HG03558 (cell line): ENCODE data around the gene BPNT1.
"Not testable (repeated sequence)": the region's sequence is repeated elsewhere in the genome, so short reads cannot be mapped to it uniquely, and the experiment has no call there.

ENCODE experiments used
- ATAC-seq: cut with Tn5 transposase; IDR thresholded peaks from one replicate; pipeline ENCODE4 v1.9.1; 2021; ENCODE audit warnings: moderate number of reproducible peaks; ENCODE audit not compliant: unreplicated experiment; ENCODE audit errors: extremely low read depth

The BPNT1 gene

DNA sequence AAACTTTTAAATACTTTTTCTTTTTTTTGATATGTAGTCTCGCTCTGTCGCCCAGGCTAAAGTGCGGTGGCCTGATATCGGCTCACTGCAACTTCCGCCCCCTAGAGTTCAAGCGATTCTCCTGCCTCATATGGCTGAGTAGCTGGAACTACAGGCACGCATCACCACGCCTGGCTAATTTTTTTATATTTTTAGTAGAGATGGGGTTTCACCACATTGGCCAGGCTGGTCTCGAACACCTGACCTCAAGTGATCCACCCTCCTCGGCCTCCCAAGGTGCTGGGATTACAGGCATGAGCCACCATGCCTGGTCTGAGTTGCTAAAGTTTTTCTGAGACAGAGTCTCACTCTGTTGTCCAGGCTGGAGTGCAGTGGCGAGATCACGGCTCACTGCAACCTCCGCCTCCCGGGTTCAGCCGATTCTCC, 3.3 kb downstream of the BPNT1 start:
- not testable (repeated sequence) for ATAC-seq

- ATAC-seq, result no peak
Observed at GRCh38 chr1:220084460-220084859, 5.1 kb downstream of the BPNT1 start.

GRCh38 chr1:220077887-220078286, 11.7 kb downstream of the BPNT1 start:
- ATAC-seq, result no peak

DNA sequence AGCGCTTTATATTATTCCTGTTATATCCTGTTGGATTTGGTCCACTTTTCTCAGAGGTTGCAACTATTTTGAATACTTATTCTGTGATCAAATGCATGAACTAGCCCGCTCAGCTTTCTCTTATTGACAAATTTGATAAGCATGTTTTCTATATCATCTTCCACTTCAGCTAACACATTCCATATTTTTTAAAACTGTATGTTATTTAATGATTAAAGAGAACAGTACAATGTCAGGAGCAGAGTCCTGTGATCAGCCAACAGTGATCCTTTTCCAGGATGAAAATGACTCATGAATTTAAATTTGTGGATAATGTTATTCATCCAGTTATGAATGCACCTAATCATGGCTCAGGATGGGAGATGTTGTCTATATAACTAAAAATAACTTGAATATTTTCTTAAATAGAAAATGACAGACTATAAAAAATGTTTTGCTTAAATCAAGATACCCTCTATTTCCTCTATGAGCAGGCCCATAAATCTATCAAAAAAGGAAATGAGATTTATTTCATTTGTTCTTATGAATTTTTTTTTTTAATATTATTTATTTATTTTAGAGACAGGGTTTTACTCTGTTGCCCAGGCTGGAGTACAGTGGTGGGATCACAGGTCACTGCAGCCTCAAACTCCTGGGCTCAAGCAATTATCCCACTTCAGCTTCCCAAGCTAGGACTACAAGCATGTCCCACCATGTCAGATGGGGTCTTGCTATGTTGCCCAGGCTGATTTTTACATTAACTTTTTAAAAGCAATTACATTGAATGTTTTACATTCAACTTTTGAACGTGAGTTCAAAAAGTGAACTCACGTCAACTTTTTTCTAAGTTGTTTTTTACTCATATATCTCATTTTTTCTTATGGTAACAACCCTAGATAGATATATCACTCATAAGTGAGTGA, 12.5 kb downstream of the BPNT1 start:
- no peak for ATAC-seq

DNA sequence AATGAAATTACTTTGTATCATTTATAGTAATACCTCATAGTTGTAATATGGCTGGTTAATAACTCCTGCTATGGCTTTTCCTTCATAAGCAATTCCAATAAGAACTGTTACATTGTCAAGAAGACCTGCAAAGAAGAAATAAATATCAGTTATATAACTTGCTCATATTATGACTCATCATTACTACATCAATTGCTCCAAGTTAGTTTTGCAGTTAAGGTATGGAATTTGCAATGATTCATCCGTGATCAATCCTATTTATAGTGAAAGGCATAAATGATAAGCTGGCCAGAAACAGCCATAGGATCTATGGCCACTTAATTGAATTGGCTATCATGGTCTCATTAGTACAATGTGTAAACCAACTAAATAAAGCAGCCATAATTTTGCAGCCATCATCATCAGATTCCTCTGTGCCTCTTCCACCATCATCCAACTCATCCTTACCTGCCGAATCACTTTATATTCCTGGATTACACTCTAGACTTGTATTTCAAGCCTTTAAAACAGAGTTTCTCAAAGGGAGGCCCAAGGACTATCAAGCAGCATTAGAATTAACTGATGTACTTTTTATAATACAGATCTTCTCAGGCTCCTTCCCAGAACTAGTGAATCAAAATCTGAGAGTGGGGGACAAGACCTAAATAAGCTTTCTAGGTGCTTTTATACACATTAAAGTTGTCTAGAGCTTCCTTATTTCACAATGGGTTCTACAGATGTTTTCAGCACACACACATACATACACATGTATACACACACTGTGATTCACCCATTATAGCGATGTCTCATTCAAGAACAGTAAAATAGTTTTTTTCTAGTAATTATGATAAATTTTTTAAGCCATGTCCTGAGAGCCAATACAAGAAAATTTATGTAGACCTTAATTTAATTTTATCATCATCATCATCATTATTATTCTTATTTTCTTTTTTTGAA, 22.1 kb downstream of the BPNT1 start:
- no peak for ATAC-seq

- no peak for ATAC-seq
Observed at GRCh38 chr1:220062629-220063028, 27.0 kb downstream of the BPNT1 start.

DNA sequence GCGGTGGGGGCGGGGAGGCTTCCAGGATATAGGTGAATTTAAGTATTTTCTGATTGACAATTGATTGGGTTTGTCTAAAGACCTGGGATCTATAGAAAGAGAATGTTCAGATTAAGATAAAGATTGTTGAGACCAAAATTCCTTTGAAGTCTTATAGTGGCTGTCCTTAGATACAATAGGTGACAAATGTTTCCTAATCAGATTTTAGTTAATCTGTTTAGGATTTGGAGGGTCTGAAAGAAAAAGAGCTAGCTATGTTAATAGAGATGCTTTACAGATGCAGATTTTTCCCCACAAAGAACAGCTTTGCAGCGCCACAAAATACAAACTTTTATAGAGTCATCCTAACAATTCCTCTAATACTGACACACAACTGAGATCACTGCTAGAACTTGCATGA, 28.7 kb downstream of the BPNT1 start:
- no peak for ATAC-seq

DNA sequence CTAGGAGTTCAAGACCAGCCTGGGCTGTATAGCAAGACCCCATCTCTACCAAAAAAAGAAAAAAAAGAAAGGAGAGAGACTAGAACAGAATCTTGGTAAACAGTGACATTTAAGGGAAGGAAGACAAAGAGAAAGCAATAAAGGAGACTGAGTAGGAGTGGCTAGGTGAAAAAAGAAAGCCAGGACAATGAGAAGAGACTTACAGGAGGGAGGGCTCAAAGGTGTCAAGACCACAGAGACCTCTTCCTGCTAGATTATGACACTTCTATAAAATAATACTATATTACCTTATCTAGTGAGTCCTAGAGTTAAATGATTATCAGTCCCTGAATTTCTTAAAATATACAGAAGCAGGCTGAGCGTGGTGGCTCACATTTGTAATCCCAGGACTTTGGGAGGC, 33.2 kb downstream of the BPNT1 start:
- no peak for ATAC-seq

DNA sequence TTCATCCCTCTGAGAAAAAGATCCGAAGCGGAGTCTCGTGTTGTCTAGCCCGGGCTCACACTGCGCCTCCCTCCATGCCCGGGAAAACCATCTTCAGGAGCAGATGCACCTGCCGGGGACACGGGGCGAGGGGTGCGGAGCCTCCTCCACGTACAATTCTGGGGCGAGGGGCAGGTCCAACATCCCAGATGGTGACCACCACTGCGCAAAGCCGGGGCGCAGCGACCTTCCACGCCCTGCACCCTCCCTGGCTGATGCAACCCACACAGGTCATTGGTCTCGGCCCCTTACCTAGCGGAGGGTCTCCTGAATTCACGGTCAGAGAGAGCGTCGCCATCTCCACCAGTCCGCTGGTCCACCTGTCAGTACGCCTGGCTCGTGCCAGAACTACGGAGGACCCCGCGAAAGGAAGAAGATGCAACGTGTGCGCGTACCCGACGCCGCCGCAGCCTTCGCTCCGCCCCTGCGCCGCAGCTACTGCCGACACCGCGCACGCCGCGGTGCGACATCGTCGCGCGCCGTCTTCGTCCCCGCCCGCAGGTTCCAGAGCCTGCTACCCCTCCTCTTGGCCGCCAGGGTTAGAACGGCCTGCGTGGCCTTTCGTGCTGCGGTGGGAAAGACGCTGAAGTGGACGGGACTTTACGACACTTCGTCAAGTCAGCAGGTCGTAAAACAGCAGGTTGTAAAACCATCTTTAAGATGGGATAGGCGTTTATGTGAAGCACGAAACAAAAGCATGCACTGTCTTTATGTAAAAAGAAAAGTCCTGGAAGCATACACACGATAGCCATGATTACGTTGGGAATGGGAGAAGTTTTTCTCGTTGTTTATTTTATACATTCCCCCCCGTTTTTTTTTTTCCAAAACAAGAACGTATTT, 43.3 kb downstream of the BPNT1 start, which contains the start of gene EPRS1:
EPRS1 (minus strand) TSS at position 454 of the 879 bp plus-strand sequence; CDS start at position 337, 117 bp downstream.
- peak; percentile 98 for ATAC-seq

- no peak for ATAC-seq
Observed at GRCh38 chr1:220045356-220046051, 44.1 kb downstream of the BPNT1 start.

- ATAC-seq, result no peak
Observed at GRCh38 chr1:220044678-220045355, 44.8 kb downstream of the BPNT1 start.

DNA sequence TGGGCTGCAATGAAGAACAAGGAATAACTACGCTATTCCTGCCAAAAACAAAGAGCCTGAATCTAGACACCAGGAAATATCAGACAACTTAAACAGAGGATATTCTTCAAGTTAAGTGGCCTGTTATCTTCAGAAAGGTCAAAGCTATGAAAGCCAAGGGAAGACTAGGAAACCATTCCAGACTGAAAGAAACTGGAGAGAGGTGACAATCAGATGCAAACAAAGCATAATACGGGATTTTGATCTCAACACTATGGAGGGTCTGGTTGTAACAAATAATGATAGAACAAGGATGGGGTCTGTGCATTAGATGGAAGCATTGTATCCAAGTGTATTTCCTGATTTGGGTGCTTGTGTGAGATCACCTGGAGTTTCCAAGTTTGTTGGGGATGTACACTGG, 45.9 kb downstream of the BPNT1 start:
- ATAC-seq, result no peak

DNA sequence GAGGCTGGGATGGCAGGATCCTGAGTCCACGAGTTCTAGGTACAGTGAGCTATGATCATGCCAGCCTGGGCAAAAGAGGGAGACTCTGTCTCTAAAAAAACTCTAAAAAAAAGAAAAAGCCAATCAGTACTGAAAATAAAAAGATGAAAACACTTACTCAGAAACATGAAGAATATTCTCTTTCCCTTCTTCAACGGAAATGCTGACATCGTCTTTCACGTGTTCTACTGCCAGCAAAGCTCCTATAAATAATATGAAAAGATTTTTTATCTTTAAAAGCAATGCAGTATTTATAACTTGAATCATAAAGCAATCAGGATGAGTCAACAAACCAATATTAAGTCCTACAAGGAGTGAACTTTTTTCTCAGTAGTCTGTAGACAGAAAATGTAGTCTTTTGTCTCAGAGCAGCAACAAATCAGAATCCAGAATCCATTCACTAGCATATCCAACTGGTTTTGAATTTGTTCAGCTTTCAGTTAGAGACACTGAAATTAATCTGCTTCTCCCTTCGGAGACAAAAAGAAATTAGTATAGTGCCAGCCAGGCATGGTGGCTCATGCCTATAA, 49.5 kb downstream of the BPNT1 start:
- no peak for ATAC-seq

DNA sequence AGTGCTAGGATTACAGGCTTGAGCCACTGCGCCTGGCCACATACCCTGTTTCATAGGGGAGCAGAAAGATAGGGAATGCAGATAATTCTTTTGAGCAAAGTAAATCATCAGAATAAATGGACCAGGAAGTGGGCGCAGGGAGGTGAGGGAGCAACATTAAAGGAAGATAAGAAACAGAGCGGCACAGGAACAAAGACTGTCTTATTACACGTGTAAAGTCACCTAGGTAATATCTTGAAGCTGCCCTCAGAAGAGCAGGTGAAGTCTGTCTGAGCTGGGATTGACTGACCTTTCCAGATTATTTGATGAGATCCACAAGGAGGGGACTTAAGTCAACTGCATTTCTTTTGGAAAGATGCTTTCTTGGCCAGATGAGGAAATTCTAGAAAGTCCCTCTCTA, 50.9 kb downstream of the BPNT1 start:
- ATAC-seq, result no peak

DNA sequence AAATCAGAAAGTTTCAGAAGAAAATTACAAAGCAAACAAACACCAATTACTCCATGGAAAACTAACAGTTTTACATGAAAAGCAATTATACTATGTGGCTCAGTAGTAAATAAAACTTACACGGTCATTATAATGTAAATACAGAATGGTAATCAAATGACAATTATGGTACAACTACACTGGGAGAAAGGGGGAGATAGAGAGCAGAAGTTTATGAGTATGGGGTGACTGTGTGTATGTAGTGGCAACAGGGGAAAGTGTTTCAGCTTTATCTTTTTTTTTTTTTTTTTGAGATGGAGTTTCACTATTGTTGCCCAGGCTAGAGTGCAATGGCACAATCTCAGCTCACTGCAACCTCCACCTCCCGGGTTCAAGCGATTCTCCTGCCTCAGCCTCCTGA, 51.8 kb downstream of the BPNT1 start:
- ATAC-seq, result not testable (repeated sequence)

DNA sequence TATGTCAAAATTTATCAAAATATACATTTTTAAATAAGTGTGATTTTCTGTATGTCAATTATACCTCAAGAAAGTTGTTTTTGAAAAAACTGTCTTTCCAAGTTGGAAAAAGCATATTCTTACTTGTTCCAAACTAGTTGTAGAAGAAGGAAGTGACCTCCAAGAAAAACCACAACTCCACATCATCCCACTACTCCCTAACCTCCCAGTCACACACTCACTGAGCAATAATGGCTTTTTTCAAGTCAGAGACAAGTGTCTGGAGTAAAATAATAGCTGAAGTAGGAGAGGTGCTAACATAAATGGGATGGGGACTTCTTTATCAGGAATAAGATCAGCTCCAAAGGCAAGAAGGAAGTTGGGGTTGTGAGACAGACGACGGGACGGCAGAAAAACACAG, 56.7 kb downstream of the BPNT1 start:
- ATAC-seq, result no peak

DNA sequence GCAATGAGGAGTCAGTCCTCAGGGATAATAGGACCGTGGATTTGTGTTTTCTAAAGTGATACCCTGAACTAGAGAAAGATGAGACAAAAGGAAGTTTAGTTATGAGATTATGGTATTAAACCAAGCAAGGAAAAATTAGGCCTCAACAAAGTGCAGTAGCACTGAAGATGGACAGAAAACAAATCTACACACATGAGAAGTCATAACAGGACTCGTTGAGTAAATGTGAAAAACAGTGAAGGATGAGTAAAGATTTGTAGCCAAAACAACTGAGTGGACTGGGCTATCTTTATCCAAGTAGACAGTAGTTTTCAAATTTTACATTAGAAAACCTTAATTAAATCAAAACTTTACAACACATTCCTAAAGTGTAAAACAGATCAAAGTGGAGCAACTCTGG, 58.3 kb downstream of the BPNT1 start:
- no peak for ATAC-seq

DNA sequence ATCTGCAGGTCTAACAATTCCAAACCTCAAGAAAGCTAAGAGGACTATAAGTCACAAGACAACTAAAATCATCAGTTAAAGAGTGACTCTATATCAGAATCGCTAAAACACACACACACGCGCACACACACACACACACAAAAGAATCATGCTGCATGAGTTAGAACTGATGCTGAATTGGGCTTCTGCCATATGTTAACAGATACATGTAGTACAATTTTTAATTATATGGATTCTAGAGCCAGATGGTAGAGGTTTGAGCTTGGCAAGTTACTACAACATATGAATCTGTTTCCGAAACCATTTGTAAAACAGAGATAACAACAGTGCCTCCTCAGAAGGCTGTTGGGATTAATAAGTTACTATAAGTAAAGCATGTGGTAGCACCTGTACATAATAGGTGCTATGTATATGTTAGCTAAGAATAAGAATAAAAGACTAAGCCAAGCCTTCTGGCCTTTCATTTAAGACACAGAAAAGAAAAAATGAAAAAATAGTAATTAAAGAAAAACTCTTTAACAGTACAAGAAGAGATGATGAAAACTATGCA, 61.2 kb downstream of the BPNT1 start:
- no peak for ATAC-seq
